ENCODE results near the gene AP5S1.

The AP5S1 gene

GRCh38 chr20:3797226-3797545 is 23.2 kb upstream of the AP5S1 start:
- Histone ChIP-seq H3K36me3 (ENCODE audit: insufficient read depth, low read length) (peaks cover 10% of the 10 kb centered on the region), H3K9me3 (ENCODE audit: low read length) (no peaks in the 10 kb centered on the region), H2AFZ (ENCODE audit: low read depth, low read length) (no peak overlapping the region), H3K27me3 (ENCODE audit: insufficient read depth, low read length) (no peaks in the 10 kb centered on the region), H3K4me1 (ENCODE audit: insufficient read depth, low read length) (peaks cover 38% of the 10 kb centered on the region), H3K4me3 (ENCODE audit: low read length) (peak overlapping the region; percentile 58)

DNA sequence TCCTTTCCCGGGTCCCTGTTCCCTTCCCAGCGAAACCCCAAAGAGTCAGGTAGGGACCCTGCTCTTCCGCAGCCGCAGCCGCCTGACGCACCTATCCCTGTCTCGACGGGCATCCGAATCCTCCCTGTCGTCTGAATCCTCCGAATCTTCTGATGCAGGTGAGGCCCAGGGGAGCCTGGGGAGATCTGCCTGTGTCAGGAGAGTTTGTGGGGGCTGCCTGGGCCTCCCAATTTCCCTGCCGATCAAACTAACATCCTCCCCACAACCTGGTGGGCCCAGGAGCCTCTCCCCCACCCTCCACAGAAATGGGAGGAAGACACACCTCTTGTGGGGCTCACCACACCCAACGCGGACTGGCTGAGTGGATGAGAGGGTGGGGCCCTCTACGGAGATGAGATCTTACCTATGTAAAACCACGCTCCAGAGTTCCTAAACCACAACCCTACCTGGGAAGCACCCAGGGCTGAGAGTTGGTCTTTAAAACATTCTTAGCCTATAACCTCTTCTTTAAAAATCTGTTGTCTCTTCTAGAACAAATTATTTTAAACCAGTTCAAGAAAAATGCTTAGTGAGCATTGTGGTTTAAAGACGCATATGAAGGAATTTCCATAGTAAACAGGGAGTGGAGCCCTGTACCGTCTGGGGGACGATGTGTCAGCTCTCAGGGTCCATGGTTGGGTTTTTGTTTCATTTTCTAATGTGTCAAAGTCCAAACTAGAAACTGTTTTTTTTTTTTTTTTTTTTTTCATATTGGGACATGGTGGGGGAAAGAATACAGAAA is 22.6 kb upstream of the AP5S1 start:
- peaks cover 16% of the 10 kb centered on the region for H3K36me3 ChIP-seq (ENCODE audit: insufficient read depth, low read length)
- H3K4me1 ChIP-seq (ENCODE audit: insufficient read depth, low read length) = peaks cover 38% of the 10 kb centered on the region
- H3K4me3 ChIP-seq (ENCODE audit: low read length) = no peak overlapping the region
- H2AFZ ChIP-seq (ENCODE audit: low read depth, low read length) = no peak overlapping the region
- H3K27me3 ChIP-seq (ENCODE audit: insufficient read depth, low read length) = no peaks in the 10 kb centered on the region
- H3K9me3 ChIP-seq (ENCODE audit: low read length) = no peaks in the 10 kb centered on the region

- no peak overlapping the region for H3K4me3 ChIP-seq (ENCODE audit: low read length)
- no peak overlapping the region for H2AFZ ChIP-seq (ENCODE audit: low read depth, low read length)
Measured at GRCh38 chr20:3798373-3798768, 22.0 kb upstream of the AP5S1 start.

GRCh38 chr20:3798908-3799248 is 21.5 kb upstream of the AP5S1 start:
- Histone ChIP-seq H2AFZ (ENCODE audit: low read depth, low read length) (no peak overlapping the region), H3K4me3 (ENCODE audit: low read length) (no peak overlapping the region), H3K4me1 (ENCODE audit: insufficient read depth, low read length) (peaks cover 38% of the 10 kb centered on the region), H3K36me3 (ENCODE audit: insufficient read depth, low read length) (peaks cover 27% of the 10 kb centered on the region), H3K9me3 (ENCODE audit: low read length) (no peaks in the 10 kb centered on the region), H3K27me3 (ENCODE audit: insufficient read depth, low read length) (no peaks in the 10 kb centered on the region)

More at GRCh38 chr20:3798373-3798768, 22.0 kb upstream of the AP5S1 start:
- Histone ChIP-seq H3K4me1 (ENCODE audit: insufficient read depth, low read length) (peaks cover 38% of the 10 kb centered on the region), H3K36me3 (ENCODE audit: insufficient read depth, low read length) (peaks cover 22% of the 10 kb centered on the region), H3K27me3 (ENCODE audit: insufficient read depth, low read length) (no peaks in the 10 kb centered on the region), H3K9me3 (ENCODE audit: low read length) (no peaks in the 10 kb centered on the region)

DNA sequence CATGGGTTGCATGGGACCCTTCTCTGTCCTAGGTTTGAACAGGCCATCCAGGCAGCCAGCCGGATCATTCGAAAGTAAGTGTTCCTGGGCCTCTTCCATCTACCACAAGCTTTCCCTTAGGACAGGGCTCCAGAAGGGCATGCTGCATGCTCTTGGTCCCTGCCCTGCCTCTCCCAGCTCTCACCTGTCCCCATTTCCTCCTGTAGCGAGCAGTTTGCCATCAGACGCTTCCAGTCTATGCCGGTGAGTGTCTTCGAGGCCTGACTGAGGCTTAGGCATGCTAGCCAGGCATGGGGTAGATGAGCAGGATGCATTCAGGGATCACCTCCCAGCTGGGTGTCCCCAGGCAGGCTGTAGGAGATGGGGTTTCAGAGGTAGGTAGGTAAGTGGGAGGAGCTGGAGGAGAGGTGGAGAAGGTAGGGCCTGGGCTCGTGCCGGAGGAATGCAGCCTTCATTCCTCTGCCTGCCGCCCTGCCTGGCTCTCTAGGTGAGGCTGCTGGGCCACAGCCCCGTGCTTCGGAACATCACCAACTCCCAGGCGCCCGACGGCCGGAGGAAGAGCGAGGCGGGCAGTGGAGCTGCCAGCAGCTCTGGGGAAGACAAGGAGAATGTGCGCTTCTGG is 20.0 kb upstream of the AP5S1 start:
- Histone ChIP-seq H3K27me3 (ENCODE audit: insufficient read depth, low read length) (no peaks in the 10 kb centered on the region), H3K4me3 (ENCODE audit: low read length) (no peak overlapping the region), H2AFZ (ENCODE audit: low read depth, low read length) (no peak overlapping the region), H3K4me1 (ENCODE audit: insufficient read depth, low read length) (peaks cover 38% of the 10 kb centered on the region), H3K9me3 (ENCODE audit: low read length) (no peaks in the 10 kb centered on the region), H3K36me3 (ENCODE audit: insufficient read depth, low read length) (peaks cover 32% of the 10 kb centered on the region)

- Histone ChIP-seq H2AFZ (ENCODE audit: low read depth, low read length) (no peak overlapping the region), H3K36me3 (ENCODE audit: insufficient read depth, low read length) (peaks cover 35% of the 10 kb centered on the region), H3K4me3 (ENCODE audit: low read length) (no peak overlapping the region), H3K27me3 (ENCODE audit: insufficient read depth, low read length) (no peaks in the 10 kb centered on the region), H3K4me1 (ENCODE audit: insufficient read depth, low read length) (peaks cover 32% of the 10 kb centered on the region), H3K9me3 (ENCODE audit: low read length) (no peaks in the 10 kb centered on the region)
Measured at GRCh38 chr20:3800878-3801260, 19.5 kb upstream of the AP5S1 start.

DNA sequence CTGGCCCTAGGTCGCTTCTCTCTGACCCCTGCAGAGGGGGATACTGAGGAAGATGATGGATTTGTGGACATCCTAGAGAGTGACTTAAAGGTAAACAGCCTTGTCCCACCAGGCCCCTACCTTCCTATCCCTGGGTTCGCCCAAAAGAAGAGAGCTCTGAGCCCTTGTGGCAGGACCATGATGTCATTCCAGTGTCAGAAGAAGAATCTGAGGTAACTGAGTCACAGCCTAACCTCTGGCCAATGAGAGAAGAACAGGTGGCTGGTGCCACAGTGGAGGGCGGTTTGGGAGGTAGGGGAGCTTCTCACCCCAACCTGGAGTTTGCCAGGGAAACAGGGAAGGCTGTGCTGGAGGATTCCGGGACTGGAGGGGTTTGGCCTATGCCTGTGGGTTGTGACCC is 19.0 kb upstream of the AP5S1 start:
- no peaks in the 10 kb centered on the region for H3K9me3 ChIP-seq (ENCODE audit: low read length)
- peaks cover 32% of the 10 kb centered on the region for H3K4me1 ChIP-seq (ENCODE audit: insufficient read depth, low read length)
- H3K36me3 ChIP-seq (ENCODE audit: insufficient read depth, low read length) = peaks cover 35% of the 10 kb centered on the region
- H3K27me3 ChIP-seq (ENCODE audit: insufficient read depth, low read length) = no peaks in the 10 kb centered on the region
- H3K4me3 ChIP-seq (ENCODE audit: low read length) = no peak overlapping the region
- H2AFZ ChIP-seq (ENCODE audit: low read depth, low read length) = no peak overlapping the region

- Histone ChIP-seq H3K36me3 (ENCODE audit: insufficient read depth, low read length) (peaks cover 35% of the 10 kb centered on the region), H2AFZ (ENCODE audit: low read depth, low read length) (no peak overlapping the region), H3K9me3 (ENCODE audit: low read length) (no peaks in the 10 kb centered on the region), H3K27me3 (ENCODE audit: insufficient read depth, low read length) (no peaks in the 10 kb centered on the region), H3K4me3 (ENCODE audit: low read length) (no peak overlapping the region), H3K4me1 (ENCODE audit: insufficient read depth, low read length) (peaks cover 27% of the 10 kb centered on the region)
Measured at GRCh38 chr20:3801846-3802245, 18.5 kb upstream of the AP5S1 start.

- Histone ChIP-seq H2AFZ (ENCODE audit: low read depth, low read length) (no peak overlapping the region), H3K9me3 (ENCODE audit: low read length) (no peaks in the 10 kb centered on the region), H3K4me1 (ENCODE audit: insufficient read depth, low read length) (peaks cover 19% of the 10 kb centered on the region), H3K4me3 (ENCODE audit: low read length) (no peak overlapping the region), H3K27me3 (ENCODE audit: insufficient read depth, low read length) (no peaks in the 10 kb centered on the region), H3K36me3 (ENCODE audit: insufficient read depth, low read length) (peaks cover 35% of the 10 kb centered on the region)
Measured at GRCh38 chr20:3802524-3803239, 17.7 kb upstream of the AP5S1 start.

DNA sequence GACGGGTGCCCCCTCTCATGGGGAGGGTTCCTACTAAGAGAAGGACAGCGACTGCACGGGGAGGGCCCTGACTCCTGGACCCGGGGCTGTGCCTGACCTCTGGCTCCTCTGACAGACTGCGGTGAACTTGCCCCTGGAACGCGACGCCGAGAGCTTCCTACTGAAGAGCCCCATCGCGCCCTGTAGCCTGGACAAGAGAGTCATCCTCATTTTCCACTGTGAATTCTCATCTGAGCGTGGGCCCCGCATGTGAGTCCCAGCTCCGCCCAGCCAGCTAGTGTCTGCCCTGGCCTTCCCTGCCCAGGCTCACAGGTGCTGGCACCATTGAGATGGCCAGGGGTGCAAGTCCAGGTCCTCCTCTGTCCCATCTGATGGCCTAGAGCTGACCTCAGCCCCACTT is 17.1 kb upstream of the AP5S1 start:
- Histone ChIP-seq H3K27me3 (ENCODE audit: insufficient read depth, low read length) (no peaks in the 10 kb centered on the region), H3K9me3 (ENCODE audit: low read length) (no peaks in the 10 kb centered on the region), H2AFZ (ENCODE audit: low read depth, low read length) (no peak overlapping the region), H3K4me3 (ENCODE audit: low read length) (no peak overlapping the region), H3K36me3 (ENCODE audit: insufficient read depth, low read length) (peaks cover 35% of the 10 kb centered on the region), H3K4me1 (ENCODE audit: insufficient read depth, low read length) (peaks cover 19% of the 10 kb centered on the region)

DNA sequence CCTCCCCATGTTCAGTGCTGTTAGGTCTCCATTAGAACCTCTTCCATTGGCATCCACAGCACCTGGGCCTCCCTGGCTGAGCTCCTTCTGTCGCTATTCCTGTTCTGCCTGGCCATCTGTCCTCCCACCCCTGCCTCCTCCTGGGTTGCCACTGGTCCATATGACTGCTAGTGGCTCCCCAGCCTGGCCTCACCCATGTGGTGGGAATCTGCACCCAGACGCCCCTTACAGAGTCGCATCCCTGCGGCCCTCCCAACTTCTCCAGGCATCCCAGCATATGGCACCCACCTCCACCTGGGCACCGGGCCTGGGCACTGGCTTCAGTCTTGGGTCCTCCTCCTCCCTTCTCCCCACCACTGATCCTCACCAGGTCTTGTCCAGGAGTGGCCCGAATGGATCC is 16.5 kb upstream of the AP5S1 start:
- H2AFZ ChIP-seq (ENCODE audit: low read depth, low read length) = no peak overlapping the region

GRCh38 chr20:3804254-3804751 is 16.0 kb upstream of the AP5S1 start:
- H3K9me3 ChIP-seq (ENCODE audit: low read length) = no peaks in the 10 kb centered on the region
- H2AFZ ChIP-seq (ENCODE audit: low read depth, low read length) = no peak overlapping the region
- no peaks in the 10 kb centered on the region for H3K27me3 ChIP-seq (ENCODE audit: insufficient read depth, low read length)
- H3K4me3 ChIP-seq (ENCODE audit: low read length) = no peak overlapping the region
- peaks cover 35% of the 10 kb centered on the region for H3K36me3 ChIP-seq (ENCODE audit: insufficient read depth, low read length)
- peaks cover 13% of the 10 kb centered on the region for H3K4me1 ChIP-seq (ENCODE audit: insufficient read depth, low read length)

More for the DNA sequence above, 16.5 kb upstream of the AP5S1 start:
- no peaks in the 10 kb centered on the region for H3K9me3 ChIP-seq (ENCODE audit: low read length)
- peaks cover 35% of the 10 kb centered on the region for H3K36me3 ChIP-seq (ENCODE audit: insufficient read depth, low read length)
- H3K4me3 ChIP-seq (ENCODE audit: low read length) = no peak overlapping the region
- H3K4me1 ChIP-seq (ENCODE audit: insufficient read depth, low read length) = peaks cover 17% of the 10 kb centered on the region
- H3K27me3 ChIP-seq (ENCODE audit: insufficient read depth, low read length) = no peaks in the 10 kb centered on the region

GRCh38 chr20:3804781-3805180 is 15.6 kb upstream of the AP5S1 start:
- Histone ChIP-seq H2AFZ (ENCODE audit: low read depth, low read length) (no peak overlapping the region), H3K36me3 (ENCODE audit: insufficient read depth, low read length) (peaks cover 35% of the 10 kb centered on the region)

More at GRCh38 chr20:3804781-3805180, 15.6 kb upstream of the AP5S1 start:
- Histone ChIP-seq H3K27me3 (ENCODE audit: insufficient read depth, low read length) (no peaks in the 10 kb centered on the region), H3K9me3 (ENCODE audit: low read length) (no peaks in the 10 kb centered on the region), H3K4me3 (ENCODE audit: low read length) (no peak overlapping the region), H3K4me1 (ENCODE audit: insufficient read depth, low read length) (peaks cover 8% of the 10 kb centered on the region)
